Measurements from ENCODE around the gene GSE1. TPM values are rescaled to one million over a fixed set of nuclear protein-coding genes. Genes with fewer than 3 reads are reported as not detected.

The GSE1 gene
- total and polyA plus RNA-seq, 2 of the 13 experiments (the other 11 are each of a cell fraction or from before 2014, with no cell fraction given) = 16.1 to 31.2 TPM

- Histone ChIP-seq H3K4me2 (ENCODE audit: low read depth, low read length) (no peak overlapping the region), H3K27me3 (ENCODE audit: control insufficient read depth in 1 of 2, insufficient read depth in 2 of 2, low read length in 2 of 2) (no peaks in the 10 kb centered on the region), H2AFZ (ENCODE audit: low read length) (no peak overlapping the region), H3K9ac (ENCODE audit: insufficient read depth, low read depth, low read length) (no peak overlapping the region), H3K36me3 (replicated peaks in 1 of 2; ENCODE audit: control insufficient read depth in 1 of 2, insufficient read depth in 2 of 2, low read length in 2 of 2) (peaks cover 0 to 12% of the 10 kb centered on the region in 2 experiments; a peak in 2 of 5 replicates), H3K27ac (ENCODE audit: extremely low read length, insufficient read depth, low read length) (no peak overlapping the region), H3K4me3 (replicated peaks in 1 of 3; ENCODE audit: insufficient read depth in 1 of 3, low read depth in 2 of 3, low read length in 3 of 3) (no peak overlapping the region), H3K9me3 (ENCODE audit: low read length) (no peaks in the 10 kb centered on the region), H3K79me2 (ENCODE audit: insufficient read depth, low read length) (peaks cover 85% of the 10 kb centered on the region), H4K20me1 (ENCODE audit: insufficient read depth, low read length) (peaks cover 71% of the 10 kb centered on the region), H3K4me1 (ENCODE audit: insufficient read depth, low read length) (peaks cover 59% of the 10 kb centered on the region)
- no peak for TF ChIP-seq MTF2 (CRISPR knock-in tag; IDR thresholded peaks at IDR 0.05; ENCODE audit: borderline replicate concordance)
- TF ChIP-seq ZNF318 (CRISPR knock-in tag; IDR thresholded peaks at IDR 0.05) = no peak
- no peak for TF ChIP-seq PHF21A (CRISPR knock-in tag; IDR thresholded peaks at IDR 0.05)
- no peak for TF ChIP-seq IRX3 (CRISPR knock-in tag; IDR thresholded peaks at IDR 0.05; ENCODE audit: borderline replicate concordance, low read depth)
- no peak for TF ChIP-seq ZMYM4 (CRISPR knock-in tag; IDR thresholded peaks at IDR 0.05)
- ChIA-PET CTCF (ENCODE audit: low intra/inter-chr PET ratio, low total read pairs) (interaction anchor here (2.6 to 4.6 kb wide), 2 partner anchors 74 to 144 kb away, joined by 10 to 51 read pairs; no protein-coding TSS in a partner anchor), POLR2A (interaction anchor here (1.2 kb wide), 1 partner anchor 30 kb away, joined by 3 read pairs; no protein-coding TSS in a partner anchor)
- WGBS (ENCODE audit: low lambda C conversion rate) = 95% methylated on average over 9 of the region's 9 CpGs
- BruUV-seq (replicated peaks) = no TSS peak
- in situ Hi-C loops (cut with HindIII; ENCODE audit: extremely low pct_ligation_motif_present, low pct_unique_long_range_greater_than_20kb) = no loop called here
- intact Hi-C loops (cut with micrococcal nuclease; ENCODE audit: unreplicated experiment) = no loop called here
- no peak for ATAC-seq
- no peak for DNase-seq (ENCODE audit: low spot score)
- FAIRE-seq = no peak
These were observed 47.8 kb upstream of the GSE1 start for GRCh38 chr16:85565340-85565739.
